HuH-7 (cell line): ENCODE measurements around the gene COMMD1.
"Not testable (repeated sequence)": the region's sequence is repeated elsewhere in the genome, so short reads cannot be mapped to it uniquely, and the experiment has no call there.

Source experiments
- DNase-seq: peaks from one replicate; pipeline ENCODE4 v3.0.0; 2011; ENCODE audit warnings: low spot score

COMMD1 gene

GRCh38 chr2:61924895-61925663, 19.6 kb downstream of the COMMD1 start:
- no peak for DNase-seq

- DNase-seq, result no peak
Observed at GRCh38 chr2:61926531-61927477, 21.3 kb downstream of the COMMD1 start.

DNA sequence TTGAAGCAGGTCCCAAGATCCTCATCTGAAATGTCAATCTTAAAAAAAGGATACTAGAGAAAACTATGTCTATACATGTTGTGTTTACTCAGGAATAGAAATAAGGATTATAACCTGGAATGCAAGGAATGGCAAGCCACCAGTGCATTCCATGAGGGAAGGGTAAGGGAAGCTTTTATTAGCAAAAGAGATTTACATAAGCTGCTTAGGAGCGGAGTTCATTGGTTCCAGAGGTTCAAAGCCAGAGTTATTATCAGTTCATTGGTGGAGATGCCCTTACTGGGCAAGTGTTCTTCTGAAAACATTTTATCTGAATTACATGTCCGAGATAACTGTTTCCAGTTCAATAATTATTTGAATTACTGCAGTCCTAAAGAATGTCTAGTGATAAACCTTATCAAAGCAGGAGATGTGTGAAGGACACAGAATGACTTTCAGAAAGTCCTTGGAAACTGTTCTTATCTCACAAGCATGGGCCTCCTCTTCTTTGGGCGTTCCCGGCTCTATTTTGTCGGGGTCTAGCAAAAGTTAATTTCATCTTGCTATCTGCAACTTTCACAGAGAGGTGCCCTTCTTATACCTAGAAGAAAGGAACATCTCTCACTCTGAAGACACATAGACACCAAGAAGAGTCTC, 23.5 kb downstream of the COMMD1 start:
- no peak for DNase-seq

GRCh38 chr2:61937098-61937497, 31.6 kb downstream of the COMMD1 start:
- no peak for DNase-seq

DNA sequence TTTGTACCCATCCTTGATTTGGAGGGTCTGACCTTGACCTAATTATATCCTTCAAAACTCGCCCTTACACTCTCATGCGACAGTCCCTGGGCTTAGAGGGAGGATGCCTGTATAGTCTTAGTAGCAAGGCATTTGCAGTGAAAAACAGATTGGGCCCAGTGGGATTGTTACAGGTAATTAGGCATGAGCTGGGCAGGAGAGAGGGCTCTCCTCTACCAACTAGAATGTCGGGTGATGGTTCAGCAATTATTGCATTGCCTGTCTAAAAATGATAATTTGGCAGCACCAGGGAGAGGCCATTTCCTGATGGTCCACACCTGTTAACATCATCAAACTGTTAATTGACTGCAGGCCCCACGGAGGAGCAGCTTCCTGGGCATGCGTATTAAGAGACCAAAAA, 32.4 kb downstream of the COMMD1 start:
- no peak for DNase-seq

GRCh38 chr2:61938511-61938910, 33.0 kb downstream of the COMMD1 start:
- DNase-seq, result no peak

DNA sequence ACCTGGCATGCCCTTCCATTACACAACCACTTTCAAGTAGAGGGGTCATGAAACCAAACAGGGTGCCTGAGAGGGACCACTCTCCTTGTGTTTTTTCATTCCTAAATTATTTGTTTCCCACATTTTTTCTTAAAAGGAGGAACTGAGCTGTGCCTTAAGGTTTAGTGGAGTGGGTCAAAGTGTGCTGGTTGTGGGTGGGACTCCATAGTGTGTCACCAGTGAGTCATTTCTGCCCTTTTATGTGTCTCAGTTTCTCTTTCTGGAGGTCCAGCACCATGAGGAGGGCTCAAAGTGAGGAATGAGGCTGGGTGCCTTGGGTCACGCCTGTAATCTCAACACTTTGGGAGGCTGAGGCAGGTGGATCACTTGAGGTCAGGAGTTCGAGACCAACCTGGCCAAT, 37.8 kb downstream of the COMMD1 start:
- no peak for DNase-seq

DNA sequence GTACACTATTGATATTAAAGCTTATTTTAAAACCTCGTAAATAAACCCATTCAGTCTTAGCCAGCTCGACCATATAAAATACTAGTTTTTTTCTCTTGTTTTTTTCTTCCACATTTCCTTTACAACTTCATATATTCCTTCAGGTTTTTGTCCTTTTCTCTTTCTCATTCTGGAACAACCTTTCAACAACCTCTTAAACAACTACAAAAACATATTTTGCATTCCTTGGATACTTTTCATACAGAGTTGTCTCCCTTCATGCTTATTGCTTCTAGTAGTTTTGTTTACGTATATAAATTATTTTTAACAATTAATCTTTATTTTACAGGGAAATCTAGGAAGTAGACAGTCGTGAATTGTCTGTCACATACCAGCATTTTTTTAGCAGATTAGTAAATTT, 41.2 kb downstream of the COMMD1 start:
- DNase-seq, result no peak

GRCh38 chr2:61948661-61949457, 43.4 kb downstream of the COMMD1 start:
- DNase-seq, result no peak

DNA sequence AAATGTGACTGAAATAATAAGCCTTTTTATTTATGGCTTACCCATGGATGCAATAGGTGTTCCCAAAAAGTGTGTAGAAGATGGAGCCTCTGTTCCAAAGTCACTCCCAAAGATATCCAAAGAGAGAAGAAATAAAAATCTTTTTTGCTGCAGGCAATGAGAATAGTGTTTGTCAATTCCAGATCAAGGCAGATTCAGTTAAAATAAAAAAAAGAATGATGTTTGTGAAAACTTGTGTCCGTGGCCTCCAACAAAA, 43.9 kb downstream of the COMMD1 start:
- DNase-seq, result no peak

GRCh38 chr2:61949714-61950560, 44.5 kb downstream of the COMMD1 start:
- DNase-seq, result no peak

GRCh38 chr2:61950571-61951315, 45.3 kb downstream of the COMMD1 start:
- DNase-seq, result no peak

DNA sequence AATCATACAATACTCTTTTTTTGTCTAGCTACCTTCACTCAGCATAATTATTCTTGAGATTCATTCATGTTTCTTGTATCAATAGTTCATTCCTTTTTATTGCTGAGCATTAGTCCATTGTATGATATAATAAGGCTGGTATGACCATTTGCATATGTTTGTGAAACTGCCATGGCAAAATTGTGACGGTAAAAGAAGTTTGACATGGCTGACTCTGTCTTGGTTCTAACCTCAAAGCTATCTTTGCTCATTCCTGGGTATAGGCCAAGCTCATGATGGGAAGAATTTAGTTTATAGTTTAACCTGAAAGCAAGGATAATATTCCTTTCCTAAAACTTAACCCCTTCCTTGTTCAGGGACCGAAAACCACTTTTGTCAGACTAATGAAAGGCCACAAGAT, 46.4 kb downstream of the COMMD1 start:
- no peak for DNase-seq

DNA sequence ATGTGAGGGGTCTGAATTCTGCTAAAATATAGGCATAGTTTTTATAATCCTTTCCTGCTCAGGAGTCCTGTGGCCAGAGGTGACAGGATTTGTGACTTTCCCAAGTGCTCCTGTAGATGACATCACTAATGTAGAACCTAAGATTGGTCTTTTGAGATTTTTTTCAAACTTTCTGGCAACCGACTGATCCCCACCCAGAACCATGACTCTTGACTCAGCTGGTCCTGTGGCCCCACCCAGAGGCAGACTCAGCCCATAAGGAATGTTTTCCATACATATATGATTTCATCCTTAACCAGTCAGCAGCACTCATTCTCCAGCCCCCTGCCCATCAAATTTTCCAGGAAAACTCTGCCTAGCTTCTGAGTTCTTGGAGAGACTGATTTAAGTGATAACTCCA, 46.8 kb downstream of the COMMD1 start:
- no peak for DNase-seq

- DNase-seq, result not testable (repeated sequence)
Observed at GRCh38 chr2:61954856-61955255, 49.4 kb downstream of the COMMD1 start.

- no peak for DNase-seq
Observed at GRCh38 chr2:61959381-61960293, 54.2 kb downstream of the COMMD1 start.

DNA sequence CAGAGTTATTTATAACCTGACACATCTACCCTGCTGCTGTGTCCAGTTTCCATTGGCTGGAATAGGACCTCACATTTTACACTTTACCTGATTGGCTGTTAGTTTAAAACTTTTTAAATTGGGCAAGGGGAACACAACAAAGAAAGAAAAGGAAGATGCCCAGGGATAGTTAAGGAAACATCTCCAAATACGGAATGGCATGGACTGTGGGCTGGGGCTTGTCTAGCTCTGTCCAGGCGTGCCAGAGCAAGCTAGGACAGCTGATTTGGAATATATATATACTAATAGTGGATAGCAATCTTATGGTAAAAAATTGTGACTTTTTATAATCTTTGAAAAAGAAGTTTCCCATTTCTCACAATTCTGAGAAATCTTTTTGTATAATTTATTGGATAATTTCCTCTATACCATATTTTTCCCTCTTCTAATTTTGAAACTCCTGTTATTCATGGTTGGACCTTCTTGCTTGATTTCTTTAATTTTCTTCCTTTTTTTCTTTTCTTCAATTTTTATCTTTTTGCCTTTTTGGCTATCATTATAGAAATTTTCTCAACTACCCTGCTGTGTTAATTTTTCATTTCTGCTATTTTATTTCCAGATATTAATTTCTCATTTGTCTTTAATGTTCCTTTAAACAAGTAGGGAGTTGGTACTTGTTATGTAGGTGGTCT, 55.9 kb downstream of the COMMD1 start:
- DNase-seq, result no peak

DNA sequence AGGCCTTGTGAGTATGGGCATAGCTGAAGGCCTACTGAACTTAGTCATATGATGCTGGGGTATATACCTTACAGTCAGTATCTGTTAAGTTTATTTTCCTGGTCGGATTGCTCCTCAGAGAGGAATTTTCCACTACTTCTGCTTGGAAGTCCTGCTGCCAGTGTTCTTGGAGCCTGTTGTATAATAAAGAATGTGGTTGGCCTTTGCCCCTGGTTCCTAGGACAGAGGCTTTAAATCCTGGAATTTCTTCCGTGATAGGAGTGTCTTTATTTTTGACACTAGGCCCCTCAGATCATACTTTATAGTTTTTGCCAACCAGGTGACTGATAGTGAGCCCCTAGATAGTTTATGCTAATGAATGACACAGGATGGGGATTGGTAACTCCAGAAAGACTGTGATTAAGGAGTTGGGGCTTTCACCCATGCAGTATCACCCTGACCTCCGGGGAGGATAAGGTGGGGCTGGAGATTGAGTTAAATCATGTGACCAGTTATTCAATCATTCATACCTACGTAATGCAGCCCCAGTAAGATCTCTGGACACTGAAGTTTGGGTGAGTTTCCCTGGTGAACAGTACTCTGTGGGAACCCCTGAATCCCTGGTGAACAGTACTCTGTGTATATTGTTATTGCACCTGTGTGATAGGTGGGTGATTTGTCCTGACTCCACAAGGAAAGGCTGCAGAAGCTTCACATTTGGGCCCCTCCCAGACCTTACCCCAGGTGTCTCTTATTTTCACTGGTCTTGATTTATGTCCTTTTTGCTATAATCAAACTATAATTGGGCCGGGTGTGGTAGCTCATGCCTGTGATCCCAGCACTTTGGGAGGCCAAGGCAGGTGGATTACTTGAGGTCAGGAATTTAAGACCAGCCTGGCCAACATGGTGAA, 56.9 kb downstream of the COMMD1 start:
- DNase-seq, result no peak
